Measurements from ENCODE around the gene INS. TPM values are rescaled to one million over a fixed set of nuclear protein-coding genes. Genes with fewer than 3 reads are reported as not detected.

INS gene
- total RNA-seq, 1 experiment from 2014 or later, result not detected

GRCh38 chr11:2186669-2187279 is 25.8 kb upstream of the INS start:
- BruUV-seq (replicated peaks), result no TSS peak
- Histone ChIP-seq H3K27me3 (replicated peaks; ENCODE audit: insufficient read depth, low read depth, low read length, poor library complexity) (peaks cover 4% of the 10 kb centered on the region), H3K4me1 (ENCODE audit: insufficient read depth, low read length, poor library complexity, severe bottlenecking) (no peaks in the 10 kb centered on the region), H3K27ac (ENCODE audit: low read depth, low read length, poor library complexity, severe bottlenecking) (no peak overlapping the region), H3K4me3 (ENCODE audit: low read depth, low read length, poor library complexity, severe bottlenecking) (no peak overlapping the region), H3K9me3 (ENCODE audit: low read depth, low read length, poor library complexity, severe bottlenecking) (no peaks in the 10 kb centered on the region), H3K36me3 (ENCODE audit: insufficient read depth, low read length, poor library complexity, severe bottlenecking) (no peaks in the 10 kb centered on the region)
- TF ChIP-seq EZH2 (IDR thresholded peaks at IDR 0.05; ENCODE audit: borderline replicate concordance, low read depth, low read length, poor library complexity, severe bottlenecking), result no peak
- TF ChIP-seq, protein P1, sequence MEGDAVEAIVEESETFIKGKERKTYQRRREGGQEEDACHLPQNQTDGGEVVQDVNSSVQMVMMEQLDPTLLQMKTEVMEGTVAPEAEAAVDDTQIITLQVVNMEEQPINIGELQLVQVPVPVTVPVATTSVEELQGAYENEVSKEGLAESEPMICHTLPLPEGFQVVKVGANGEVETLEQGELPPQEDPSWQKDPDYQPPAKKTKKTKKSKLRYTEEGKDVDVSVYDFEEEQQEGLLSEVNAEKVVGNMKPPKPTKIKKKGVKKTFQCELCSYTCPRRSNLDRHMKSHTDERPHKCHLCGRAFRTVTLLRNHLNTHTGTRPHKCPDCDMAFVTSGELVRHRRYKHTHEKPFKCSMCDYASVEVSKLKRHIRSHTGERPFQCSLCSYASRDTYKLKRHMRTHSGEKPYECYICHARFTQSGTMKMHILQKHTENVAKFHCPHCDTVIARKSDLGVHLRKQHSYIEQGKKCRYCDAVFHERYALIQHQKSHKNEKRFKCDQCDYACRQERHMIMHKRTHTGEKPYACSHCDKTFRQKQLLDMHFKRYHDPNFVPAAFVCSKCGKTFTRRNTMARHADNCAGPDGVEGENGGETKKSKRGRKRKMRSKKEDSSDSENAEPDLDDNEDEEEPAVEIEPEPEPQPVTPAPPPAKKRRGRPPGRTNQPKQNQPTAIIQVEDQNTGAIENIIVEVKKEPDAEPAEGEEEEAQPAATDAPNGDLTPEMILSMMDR (conservative IDR thresholded peaks at IDR 0.05; ENCODE audit: low read depth, low read length), result peak; percentile 67
- peak; percentile 38 for DNase-seq (ENCODE audit: low spot score)
- intact Hi-C loops (cut with micrococcal nuclease; ENCODE audit: unreplicated experiment), result no loop called here
- CTCF ChIA-PET, result interaction anchor here (1.8 kb wide), 1 partner anchor 234 kb away, joined by 9 read pairs; no protein-coding TSS in a partner anchor
- POLR2A ChIA-PET (ENCODE audit: low non-redundant PET), result no interaction called here

- DNase-seq (ENCODE audit: low spot score), result no peak
- CTCF ChIA-PET, result interaction anchor here (1.8 kb wide), 1 partner anchor 235 kb away, joined by 9 read pairs; no protein-coding TSS in a partner anchor
- TF ChIP-seq EZH2 (IDR thresholded peaks at IDR 0.05; ENCODE audit: borderline replicate concordance, low read depth, low read length, poor library complexity, severe bottlenecking), result no peak
- TF ChIP-seq, protein P1 (conservative IDR thresholded peaks at IDR 0.05; ENCODE audit: low read depth, low read length), result no peak
- POLR2A ChIA-PET (ENCODE audit: low non-redundant PET), result no interaction called here
- Histone ChIP-seq H3K27ac (ENCODE audit: low read depth, low read length, poor library complexity, severe bottlenecking) (no peak overlapping the region), H3K9me3 (ENCODE audit: low read depth, low read length, poor library complexity, severe bottlenecking) (no peaks in the 10 kb centered on the region), H3K4me1 (ENCODE audit: insufficient read depth, low read length, poor library complexity, severe bottlenecking) (no peaks in the 10 kb centered on the region), H3K4me3 (ENCODE audit: low read depth, low read length, poor library complexity, severe bottlenecking) (no peak overlapping the region), H3K27me3 (replicated peaks; ENCODE audit: insufficient read depth, low read depth, low read length, poor library complexity) (peaks cover 4% of the 10 kb centered on the region), H3K36me3 (ENCODE audit: insufficient read depth, low read length, poor library complexity, severe bottlenecking) (no peaks in the 10 kb centered on the region)
- no TSS peak for BruUV-seq (replicated peaks)
- intact Hi-C loops (cut with micrococcal nuclease; ENCODE audit: unreplicated experiment), result no loop called here
Measured at GRCh38 chr11:2185324-2186085, 24.5 kb upstream of the INS start.

- POLR2A ChIA-PET (ENCODE audit: low non-redundant PET), result no interaction called here
- no peaks in the 10 kb centered on the region for H3K4me1 ChIP-seq (ENCODE audit: insufficient read depth, low read length, poor library complexity, severe bottlenecking)
- BruUV-seq (replicated peaks), result no TSS peak
- H3K36me3 ChIP-seq (ENCODE audit: insufficient read depth, low read length, poor library complexity, severe bottlenecking), result no peaks in the 10 kb centered on the region
- peaks cover 4% of the 10 kb centered on the region for H3K27me3 ChIP-seq (replicated peaks; ENCODE audit: insufficient read depth, low read depth, low read length, poor library complexity)
- intact Hi-C loops (cut with micrococcal nuclease; ENCODE audit: unreplicated experiment), result no loop called here
- no peak for DNase-seq (ENCODE audit: low spot score)
- no peak for TF ChIP-seq EZH2 (IDR thresholded peaks at IDR 0.05; ENCODE audit: borderline replicate concordance, low read depth, low read length, poor library complexity, severe bottlenecking)
- TF ChIP-seq, protein P1 (conservative IDR thresholded peaks at IDR 0.05; ENCODE audit: low read depth, low read length), result no peak
- CTCF ChIA-PET, result no interaction called here
- H3K4me3 ChIP-seq (ENCODE audit: low read depth, low read length, poor library complexity, severe bottlenecking), result no peak overlapping the region
- H3K9me3 ChIP-seq (ENCODE audit: low read depth, low read length, poor library complexity, severe bottlenecking), result no peaks in the 10 kb centered on the region
- no peak overlapping the region for H3K27ac ChIP-seq (ENCODE audit: low read depth, low read length, poor library complexity, severe bottlenecking)
Measured at GRCh38 chr11:2182692-2183474, 21.9 kb upstream of the INS start.
